HG03432 (cell line): ENCODE measurements around the gene CILP2.

Experiments
- ATAC-seq: cut with Tn5 transposase; IDR thresholded peaks from one replicate; pipeline ENCODE4 v1.9.1; 2021; ENCODE audit warnings: mild to moderate bottlenecking, moderate library complexity; ENCODE audit not compliant: unreplicated experiment

The CILP2 gene, protein sequence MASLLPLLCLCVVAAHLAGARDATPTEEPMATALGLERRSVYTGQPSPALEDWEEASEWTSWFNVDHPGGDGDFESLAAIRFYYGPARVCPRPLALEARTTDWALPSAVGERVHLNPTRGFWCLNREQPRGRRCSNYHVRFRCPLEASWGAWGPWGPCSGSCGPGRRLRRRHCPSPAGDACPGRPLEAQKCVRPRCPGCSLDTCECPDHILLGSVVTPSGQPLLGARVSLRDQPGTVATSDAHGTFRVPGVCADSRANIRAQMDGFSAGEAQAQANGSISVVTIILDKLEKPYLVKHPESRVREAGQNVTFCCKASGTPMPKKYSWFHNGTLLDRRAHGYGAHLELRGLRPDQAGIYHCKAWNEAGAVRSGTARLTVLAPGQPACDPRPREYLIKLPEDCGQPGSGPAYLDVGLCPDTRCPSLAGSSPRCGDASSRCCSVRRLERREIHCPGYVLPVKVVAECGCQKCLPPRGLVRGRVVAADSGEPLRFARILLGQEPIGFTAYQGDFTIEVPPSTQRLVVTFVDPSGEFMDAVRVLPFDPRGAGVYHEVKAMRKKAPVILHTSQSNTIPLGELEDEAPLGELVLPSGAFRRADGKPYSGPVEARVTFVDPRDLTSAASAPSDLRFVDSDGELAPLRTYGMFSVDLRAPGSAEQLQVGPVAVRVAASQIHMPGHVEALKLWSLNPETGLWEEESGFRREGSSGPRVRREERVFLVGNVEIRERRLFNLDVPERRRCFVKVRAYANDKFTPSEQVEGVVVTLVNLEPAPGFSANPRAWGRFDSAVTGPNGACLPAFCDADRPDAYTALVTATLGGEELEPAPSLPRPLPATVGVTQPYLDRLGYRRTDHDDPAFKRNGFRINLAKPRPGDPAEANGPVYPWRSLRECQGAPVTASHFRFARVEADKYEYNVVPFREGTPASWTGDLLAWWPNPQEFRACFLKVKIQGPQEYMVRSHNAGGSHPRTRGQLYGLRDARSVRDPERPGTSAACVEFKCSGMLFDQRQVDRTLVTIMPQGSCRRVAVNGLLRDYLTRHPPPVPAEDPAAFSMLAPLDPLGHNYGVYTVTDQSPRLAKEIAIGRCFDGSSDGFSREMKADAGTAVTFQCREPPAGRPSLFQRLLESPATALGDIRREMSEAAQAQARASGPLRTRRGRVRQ

GRCh38 chr19:19538061-19538784, at the start of gene CILP2:
Gene CILP2 (plus strand): TSS chr19:19538265. CDS start chr19:19538350, 85 bp downstream.
- no peak for ATAC-seq

- ATAC-seq: peak; percentile 62
Measured at GRCh38 chr19:19488875-19489690, 49.0 kb upstream of the CILP2 start.

GRCh38 chr19:19489804-19490204, 48.3 kb upstream of the CILP2 start:
- no peak for ATAC-seq

DNA sequence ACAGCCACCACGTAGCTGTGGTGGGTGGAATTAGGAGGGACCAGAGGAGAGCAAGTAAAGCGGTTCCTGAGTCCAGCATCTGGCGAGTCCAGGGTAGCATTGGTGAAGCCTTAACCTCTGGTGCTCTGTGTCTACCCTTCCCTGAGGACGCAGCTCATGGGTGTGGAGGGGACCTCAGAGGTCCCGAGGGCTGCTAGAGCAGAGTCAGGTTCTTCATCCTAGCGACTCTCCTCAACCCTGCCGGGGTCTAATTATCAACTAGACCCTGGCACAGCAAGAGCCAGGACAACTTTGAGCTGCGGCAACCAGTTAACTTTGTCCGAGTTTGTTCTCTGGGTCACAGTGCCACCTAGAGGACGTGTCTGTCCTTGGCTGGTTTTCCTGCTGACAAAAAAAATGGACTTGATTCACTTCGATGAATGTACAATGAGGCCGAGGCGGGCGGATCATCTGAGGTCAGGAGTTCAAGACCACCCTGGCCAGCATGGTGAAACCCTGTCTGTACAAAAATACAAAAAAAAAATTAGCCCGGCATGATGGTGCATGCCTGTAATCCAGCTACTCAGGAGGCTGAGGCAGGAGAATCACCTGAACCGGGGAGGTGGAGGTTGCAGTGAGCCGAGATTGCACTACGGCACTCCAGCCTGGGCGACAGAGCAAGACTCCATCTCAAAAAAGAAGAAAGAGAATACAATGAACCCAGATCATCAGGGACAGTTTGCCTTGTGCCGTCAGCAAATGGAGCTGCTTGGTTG, 47.7 kb upstream of the CILP2 start:
- ATAC-seq: peak; percentile 39

DNA sequence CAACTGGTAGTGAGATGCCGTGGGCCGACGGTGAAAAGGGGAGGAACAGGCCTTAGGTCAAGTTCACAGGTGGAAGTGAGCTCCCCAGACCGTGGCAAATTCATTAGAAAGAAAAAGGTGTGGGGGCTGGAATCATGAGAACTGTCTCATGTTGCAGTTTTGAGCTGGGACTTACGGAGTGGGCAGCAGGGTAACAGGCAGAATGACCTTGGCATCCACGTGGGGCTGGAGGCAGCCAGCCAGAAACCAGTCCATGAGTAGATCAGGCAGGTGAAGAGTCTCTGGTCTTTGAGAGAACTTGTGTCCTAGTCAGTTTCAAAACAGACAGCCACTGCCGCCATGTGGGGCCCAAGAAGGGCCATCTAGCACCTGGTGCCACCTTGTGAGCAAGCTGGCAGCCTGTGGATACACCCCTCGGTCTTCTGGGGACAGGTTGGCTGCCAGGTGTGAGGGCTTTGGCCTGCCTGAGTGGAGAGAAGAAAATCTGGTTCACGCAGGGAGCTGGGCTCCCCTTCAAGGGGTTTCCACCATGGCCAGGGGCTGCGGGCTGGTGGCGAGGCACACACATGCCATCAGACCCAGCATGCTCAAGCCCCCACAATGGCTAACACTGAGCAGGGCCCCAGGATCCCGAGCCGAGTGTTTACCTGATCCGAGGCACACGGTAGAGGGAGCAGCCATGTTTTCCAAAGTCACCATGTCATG, 46.6 kb upstream of the CILP2 start:
- ATAC-seq: no peak

DNA sequence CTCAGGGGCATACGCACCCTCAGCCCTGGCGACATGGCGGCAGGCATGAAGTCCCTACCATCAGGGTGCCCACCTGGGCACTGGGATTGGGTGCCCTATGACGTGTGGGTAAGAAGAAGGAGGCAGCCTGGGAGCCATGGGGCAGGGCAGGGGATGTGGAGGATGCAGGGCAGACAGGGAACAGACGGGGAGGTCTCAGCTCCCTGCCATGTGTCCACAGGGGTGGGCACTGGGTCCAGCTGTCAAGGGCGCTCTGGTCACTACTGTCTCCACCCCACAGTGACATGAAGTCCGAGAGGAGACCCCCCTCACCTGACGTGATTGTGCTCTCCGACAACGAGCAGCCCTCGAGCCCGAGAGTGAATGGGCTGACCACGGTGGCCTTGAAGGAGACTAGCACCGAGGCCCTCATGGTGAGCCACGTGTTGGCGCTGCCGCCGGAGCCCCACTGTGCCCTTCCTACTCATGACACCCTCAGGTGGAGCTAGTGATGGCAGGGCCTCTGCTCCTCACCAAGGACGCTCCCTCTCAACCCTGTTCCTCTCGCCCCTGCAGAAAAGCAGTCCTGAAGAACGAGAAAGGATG, 45.9 kb upstream of the CILP2 start:
- no peak for ATAC-seq

DNA sequence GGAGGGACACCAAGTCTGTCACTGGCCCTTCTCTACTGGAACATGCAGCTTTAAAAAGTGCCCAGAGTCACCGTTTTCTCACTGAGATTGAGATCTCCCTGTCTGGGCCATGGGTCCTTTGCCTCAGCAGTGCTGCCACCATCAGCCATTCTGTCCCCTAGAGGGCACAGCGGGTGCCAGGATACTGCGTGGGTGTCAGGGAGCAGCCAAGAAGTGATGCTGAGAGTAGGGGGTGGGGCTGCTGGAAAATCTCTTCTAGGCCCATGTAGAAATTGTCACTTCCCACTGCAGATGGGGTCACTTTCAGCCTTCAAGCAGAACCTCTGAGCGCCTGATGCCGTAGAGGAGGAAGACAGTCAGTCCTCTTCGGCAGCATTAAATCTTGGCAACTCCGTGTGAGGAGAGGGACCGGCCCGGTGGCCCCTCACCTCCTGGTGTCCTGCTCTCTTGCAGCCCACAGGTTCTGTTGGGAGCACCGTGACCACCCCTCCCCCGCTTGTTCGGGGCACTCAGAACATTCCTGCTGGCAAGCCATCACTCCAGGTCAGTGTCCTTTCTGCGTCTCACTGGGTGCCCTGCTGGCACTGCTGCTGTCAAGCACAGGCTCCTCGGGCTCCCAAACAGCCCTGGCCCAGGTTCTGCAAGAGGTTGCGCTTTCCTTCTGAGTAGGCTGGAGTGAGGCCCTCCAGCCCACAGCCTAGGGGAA, 44.1 kb upstream of the CILP2 start:
- no peak for ATAC-seq

DNA sequence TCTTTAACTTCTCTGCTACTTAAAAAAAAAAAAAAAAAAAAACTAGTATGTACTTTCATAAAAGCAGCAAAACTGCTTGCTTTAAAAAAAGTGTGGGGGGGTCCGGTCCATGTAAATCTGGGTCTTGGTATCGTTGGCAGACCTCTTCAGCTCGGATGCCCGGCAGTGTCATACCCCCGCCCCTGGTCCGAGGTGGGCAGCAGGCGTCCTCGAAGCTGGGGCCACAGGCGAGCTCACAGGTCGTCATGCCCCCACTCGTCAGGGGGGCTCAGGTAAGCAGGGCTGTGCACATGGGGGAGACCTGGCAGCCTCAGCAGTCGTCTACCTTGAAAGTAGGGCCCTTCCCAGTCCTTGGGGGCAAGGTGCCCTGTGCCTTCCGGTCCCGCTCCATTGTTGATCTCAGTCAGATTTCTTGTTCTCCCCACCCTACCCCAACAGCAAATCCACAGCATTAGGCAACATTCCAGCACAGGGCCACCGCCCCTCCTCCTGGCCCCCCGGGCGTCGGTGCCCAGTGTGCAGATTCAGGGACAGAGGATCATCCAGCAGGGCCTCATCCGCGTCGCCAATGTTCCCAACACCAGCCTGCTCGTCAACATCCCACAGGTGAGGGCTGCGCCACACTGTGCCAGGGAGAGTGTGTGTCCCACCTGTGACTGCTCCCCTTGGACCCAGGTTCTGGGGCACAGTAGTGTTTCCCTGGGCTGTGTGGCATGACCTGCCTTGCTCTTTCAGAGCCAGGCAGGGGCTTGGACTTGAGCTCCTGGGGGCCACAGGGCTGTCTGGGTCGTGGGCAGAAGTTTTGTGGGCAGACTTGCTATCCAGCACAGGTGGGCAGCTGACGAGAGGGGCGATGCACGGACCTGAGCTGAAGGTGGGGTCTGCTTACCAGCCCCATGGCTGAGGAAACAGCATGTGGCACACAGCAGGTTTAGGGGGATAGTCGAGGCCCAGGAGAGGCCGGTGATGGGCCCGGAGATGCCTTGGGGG, 42.2 kb upstream of the CILP2 start:
- no peak for ATAC-seq

- ATAC-seq: no peak
Measured at GRCh38 chr19:19498255-19498991, 39.6 kb upstream of the CILP2 start.

GRCh38 chr19:19499272-19499995, 38.6 kb upstream of the CILP2 start:
- no peak for ATAC-seq

- no peak for ATAC-seq
Measured at GRCh38 chr19:19500975-19501644, 37.0 kb upstream of the CILP2 start.

DNA sequence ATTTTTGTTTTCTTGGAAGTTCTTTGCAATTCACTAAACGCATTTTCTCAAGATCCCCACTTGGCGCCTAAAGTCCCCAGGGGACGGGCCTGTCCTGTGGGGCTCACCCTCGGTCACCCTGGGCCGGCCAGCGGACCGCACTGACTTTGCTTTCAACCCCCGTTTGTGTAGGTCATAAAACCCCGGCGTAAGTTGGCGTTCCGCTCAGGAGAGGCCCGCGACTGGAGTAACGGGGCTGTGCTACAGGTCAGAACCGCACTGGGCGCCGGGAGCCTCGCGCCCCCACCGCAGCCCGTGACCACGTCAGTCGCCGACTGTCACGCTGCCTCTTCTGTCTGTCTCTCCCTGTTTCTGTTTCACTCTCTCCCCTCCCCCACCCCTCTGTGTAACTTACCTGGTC, 36.3 kb upstream of the CILP2 start:
- ATAC-seq: no peak

DNA sequence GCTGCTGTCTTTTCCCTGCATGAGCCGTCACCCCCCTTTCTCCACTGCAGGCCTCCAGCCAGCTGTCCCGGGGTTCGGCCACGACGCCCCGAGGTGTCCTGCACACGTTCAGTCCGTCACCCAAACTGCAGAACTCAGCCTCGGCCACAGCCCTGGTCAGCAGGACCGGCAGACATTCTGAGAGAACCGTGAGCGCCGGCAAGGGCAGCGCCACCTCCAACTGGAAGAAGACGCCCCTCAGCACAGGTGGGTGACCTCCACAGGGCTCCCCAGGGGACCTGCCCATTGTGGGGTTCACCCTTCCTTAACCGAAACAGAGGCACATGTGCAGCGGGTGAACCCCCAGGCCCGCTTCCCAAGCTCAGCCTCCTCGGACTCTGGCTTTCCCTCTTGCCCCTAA, 35.8 kb upstream of the CILP2 start:
- ATAC-seq: no peak

DNA sequence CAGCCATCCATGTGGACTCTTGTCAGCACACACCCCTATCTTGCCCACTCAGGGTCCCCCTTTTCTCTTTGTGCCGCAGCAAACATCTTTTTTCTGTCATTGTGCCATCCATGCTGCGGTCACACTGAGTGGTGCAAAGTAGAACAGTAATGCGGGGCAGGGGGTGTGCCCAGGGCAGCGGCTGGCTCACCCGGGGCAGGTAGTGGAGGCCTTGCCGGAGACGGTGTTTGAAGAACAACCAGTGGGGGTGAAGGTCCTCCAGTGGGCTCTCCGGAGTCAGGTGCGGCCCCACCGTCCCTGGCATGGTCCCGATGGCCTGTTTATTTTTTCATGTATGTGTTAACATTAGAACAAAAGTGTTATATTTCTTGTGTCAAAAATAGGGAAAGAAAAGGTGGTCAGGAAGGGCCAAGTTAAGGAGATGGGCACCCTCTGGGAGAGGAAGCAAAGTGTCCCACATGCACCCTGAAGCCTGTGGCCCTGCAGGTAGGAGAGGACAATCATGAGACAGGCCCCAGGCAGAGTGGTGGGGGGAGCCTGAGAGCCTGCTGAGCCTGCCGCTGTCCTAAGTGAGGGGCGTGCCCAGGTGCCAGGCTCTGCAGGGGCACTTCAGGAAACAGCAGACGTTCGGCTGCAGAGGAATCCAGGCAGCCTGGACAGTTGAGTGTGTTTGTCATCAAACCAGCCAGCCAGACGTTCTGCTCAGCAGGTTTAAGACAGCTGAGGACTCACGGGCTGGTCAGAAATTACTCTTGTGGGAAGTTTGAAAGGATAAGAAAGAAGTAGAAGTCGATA, 35.1 kb upstream of the CILP2 start:
- no peak for ATAC-seq
